Measurements from ENCODE around the gene DEDD.

Gene DEDD

GRCh38 chr1:161162052-161162451 is 29.6 kb upstream of the DEDD start:
- peaks cover 61% of the 10 kb centered on the region for H3K4me1 Mint-ChIP-seq
- H3K9me3 Mint-ChIP-seq, result no peaks in the 10 kb centered on the region
- peaks cover 58% of the 10 kb centered on the region for H3K36me3 Mint-ChIP-seq (ENCODE audit: low read depth)
- peak overlapping the region in 1 of 3 experiments; percentile 31 for H3K27ac Mint-ChIP-seq
- peak overlapping the region; percentile 29 to 92 (median 73) for H3K4me3 Mint-ChIP-seq
- no peaks in the 10 kb centered on the region for H3K27me3 Mint-ChIP-seq (ENCODE audit: low read depth)
- TF ChIP-seq CTCF (IDR thresholded peaks at IDR 0.05; ENCODE audit: unreplicated experiment in 3 of 3), result no peak

GRCh38 chr1:161161652-161162051 is 29.2 kb upstream of the DEDD start:
- TF ChIP-seq CTCF (IDR thresholded peaks at IDR 0.05; ENCODE audit: unreplicated experiment in 3 of 3), result no peak
- H3K27ac Mint-ChIP-seq, result peak overlapping the region in 1 of 3 experiments; percentile 31
- H3K4me3 Mint-ChIP-seq, result peak overlapping the region; percentile 63 to 96 (median 92)
- H3K36me3 Mint-ChIP-seq (ENCODE audit: low read depth), result peaks cover 61% of the 10 kb centered on the region
- H3K9me3 Mint-ChIP-seq, result no peaks in the 10 kb centered on the region
- no peaks in the 10 kb centered on the region for H3K27me3 Mint-ChIP-seq (ENCODE audit: low read depth)
- H3K4me1 Mint-ChIP-seq, result peaks cover 61% of the 10 kb centered on the region

- TF ChIP-seq CTCF (IDR thresholded peaks at IDR 0.05; ENCODE audit: unreplicated experiment in 3 of 3), result no peak
- Mint-ChIP-seq H3K27ac (peak overlapping the region; percentile 30 to 91 (median 79)), H3K9me3 (no peaks in the 10 kb centered on the region), H3K4me3 (peak overlapping the region; percentile 91 to 96 (median 92)), H3K4me1 (peaks cover 53% of the 10 kb centered on the region), H3K27me3 (ENCODE audit: low read depth) (no peaks in the 10 kb centered on the region), H3K36me3 (ENCODE audit: low read depth) (peaks cover 64% of the 10 kb centered on the region)
Observed at GRCh38 chr1:161160671-161161145, 28.2 kb upstream of the DEDD start.

- Mint-ChIP-seq H3K4me1 (peaks cover 54% of the 10 kb centered on the region), H3K9me3 (no peaks in the 10 kb centered on the region), H3K4me3 (peak overlapping the region; percentile 91 to 96 (median 92)), H3K36me3 (ENCODE audit: low read depth) (peaks cover 68% of the 10 kb centered on the region), H3K27ac (peak overlapping the region; percentile 88 to 95 (median 91)), H3K27me3 (ENCODE audit: low read depth) (no peaks in the 10 kb centered on the region)
- TF ChIP-seq CTCF (IDR thresholded peaks at IDR 0.05; ENCODE audit: unreplicated experiment in 3 of 3), result no peak
Observed at GRCh38 chr1:161159913-161160243, 27.4 kb upstream of the DEDD start.

GRCh38 chr1:161159087-161159912 is 26.8 kb upstream of the DEDD start, which contains the start of gene USP21:
USP21 (plus strand) TSS chr1:161159500; CDS start chr1:161160641, 1,141 bp downstream.
- no peaks in the 10 kb centered on the region for H3K9me3 Mint-ChIP-seq
- TF ChIP-seq CTCF (IDR thresholded peaks at IDR 0.05; ENCODE audit: unreplicated experiment in 3 of 3), result peak; percentile 13 to 35 (median 25)
- H3K27me3 Mint-ChIP-seq (ENCODE audit: low read depth), result no peaks in the 10 kb centered on the region
- H3K27ac Mint-ChIP-seq, result peak within 1 kb of the TSS; percentile 88 to 95 (median 91)
- peaks cover 55% of the 10 kb centered on the region for H3K4me1 Mint-ChIP-seq
- H3K4me3 Mint-ChIP-seq, result peak within 1 kb of the TSS; percentile 91 to 96 (median 92)
- H3K36me3 Mint-ChIP-seq (ENCODE audit: low read depth), result peaks cover 66% of the 10 kb centered on the region

Measured in nephron (organoid).